HG03175 (cell line): ENCODE data around the gene APCDD1.

Experiments used
- ATAC-seq: cut with Tn5 transposase; IDR thresholded peaks from one replicate; pipeline ENCODE4 v1.9.1; 2021; ENCODE audit warnings: mild to moderate bottlenecking, moderate library complexity; ENCODE audit not compliant: unreplicated experiment

The APCDD1 gene

DNA sequence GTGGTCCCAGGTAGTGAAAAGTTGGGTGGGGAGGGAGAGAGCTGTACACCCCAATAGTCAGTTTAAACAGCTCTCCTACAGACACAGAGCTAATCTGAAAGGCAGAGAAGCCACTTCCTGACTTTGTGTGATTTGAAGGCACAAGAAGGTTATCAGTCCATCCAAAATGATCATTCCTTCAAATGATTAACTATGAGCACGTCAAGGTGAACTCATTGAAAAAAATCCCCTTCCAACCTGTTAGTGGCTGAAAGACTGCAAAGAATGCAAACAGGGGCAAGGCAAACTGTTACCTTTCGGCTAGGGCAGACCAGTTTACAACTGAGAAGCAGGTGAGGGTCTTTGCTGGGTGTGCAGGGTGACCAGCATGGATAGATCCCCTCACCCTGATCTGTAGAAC is 22.8 kb upstream of the APCDD1 start:
- ATAC-seq, result no peak

DNA sequence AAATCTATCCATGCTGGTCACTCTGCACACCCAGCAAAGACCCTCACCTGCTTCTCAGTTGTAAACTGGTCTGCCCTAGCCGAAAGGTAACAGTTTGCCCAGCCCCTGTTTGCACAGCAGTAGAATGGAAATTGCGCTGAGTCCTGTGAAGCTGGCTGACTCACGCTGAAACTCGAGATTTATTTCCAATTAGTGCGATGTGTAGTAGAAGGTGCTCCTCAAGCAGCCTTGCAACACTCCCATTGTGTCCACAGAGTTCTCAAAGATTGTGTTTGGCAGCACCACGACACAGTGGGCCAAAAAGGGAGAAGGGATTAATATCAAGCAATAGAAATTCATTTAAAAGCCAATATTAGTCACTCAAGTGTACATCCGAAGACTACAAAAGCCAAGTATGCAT is 21.7 kb upstream of the APCDD1 start:
- no peak for ATAC-seq

DNA sequence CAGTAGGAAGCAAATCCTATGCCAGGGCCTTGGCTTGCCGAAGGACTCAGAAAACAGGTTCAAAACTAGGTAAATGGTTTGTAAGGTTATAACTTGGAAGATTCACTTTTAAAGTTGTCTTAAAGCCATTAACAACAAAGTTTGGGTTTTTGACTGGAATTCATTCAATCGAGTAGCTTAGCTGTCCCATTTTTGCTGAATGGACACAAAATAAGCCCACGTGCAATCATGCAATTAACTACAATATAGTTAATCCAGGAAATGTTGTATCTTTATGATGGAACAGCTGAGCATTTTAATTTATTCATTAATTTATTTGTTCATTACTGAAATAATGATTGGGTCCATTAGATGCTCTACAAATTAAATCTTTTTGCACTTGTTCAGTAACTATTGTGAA is 18.3 kb upstream of the APCDD1 start:
- ATAC-seq, result no peak

DNA sequence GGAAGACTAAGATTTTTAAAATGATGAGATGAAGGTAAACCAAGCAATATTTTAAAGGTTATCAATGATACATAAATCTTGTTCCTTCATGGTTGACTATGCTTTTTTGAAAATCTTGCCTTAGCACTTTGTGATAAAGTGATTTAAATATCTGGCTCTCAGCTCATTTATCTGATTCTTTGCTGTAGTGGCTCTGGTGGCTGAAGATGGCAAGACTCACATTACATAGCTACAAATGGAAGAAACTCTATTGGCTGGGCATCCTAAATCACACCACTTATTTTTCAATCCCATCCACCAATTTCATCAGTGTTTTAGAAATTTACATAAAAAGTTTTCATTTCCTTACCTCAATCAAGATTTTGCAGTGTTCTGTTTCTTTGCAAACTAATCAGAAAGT is 16.6 kb upstream of the APCDD1 start:
- ATAC-seq, result no peak

DNA sequence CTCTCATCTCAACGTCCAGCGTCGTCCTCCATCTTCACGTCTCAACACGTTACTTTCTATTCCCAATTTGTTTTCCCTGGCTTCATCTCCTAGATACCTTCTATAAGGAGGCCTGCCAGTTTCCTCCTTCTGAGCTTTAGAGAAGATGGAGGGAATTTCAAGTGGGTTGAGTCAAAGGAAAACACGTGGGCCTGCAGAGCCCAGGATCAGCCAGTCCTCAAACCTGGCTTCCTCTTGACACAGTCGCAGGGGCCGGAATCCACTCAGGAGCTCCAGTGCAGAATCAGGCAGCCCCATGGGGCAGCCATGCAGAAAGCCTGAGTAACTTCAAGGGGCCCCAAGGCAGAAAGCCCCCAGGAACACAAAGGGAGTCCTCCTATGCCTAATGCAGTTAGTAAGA is 14.5 kb upstream of the APCDD1 start:
- no peak for ATAC-seq

DNA sequence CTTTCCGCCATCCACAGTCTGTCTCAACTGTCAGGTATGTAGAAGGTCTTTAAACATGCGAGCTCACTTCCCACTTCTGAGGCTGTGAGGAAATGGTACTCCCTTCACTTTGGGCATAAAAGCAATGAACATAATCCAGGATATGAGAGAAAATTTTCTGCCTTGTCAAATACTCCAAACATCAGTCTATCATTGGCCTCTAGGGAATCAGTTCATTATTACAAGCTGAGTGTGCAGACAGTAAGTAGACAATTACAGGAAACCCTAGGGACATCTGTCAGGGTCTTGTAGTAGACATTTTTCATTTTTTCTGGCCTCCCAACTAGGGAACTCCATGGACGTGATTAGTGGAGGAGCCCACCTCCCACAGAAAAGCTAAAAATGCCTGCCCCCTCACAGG is 13.6 kb upstream of the APCDD1 start:
- no peak for ATAC-seq

DNA sequence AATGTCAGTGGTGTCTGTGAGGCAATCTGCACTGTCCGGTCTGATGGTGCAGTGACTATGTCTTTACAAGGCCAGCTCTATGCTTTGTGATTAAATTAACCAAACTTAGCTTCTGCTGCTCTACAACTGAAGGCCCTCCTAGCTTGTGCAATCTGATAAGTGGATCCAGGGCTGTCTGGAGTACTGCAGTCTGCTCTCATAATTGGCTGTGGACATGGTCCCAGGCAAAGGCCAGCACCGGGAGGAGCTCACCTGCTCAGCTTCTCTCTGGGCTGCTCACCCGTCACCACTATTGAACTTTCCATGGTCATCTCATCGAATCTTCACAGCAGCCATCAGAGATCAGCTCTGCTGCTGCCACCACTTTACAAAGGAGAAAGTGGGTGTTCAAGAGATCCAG is 13.0 kb upstream of the APCDD1 start:
- ATAC-seq, result no peak

DNA sequence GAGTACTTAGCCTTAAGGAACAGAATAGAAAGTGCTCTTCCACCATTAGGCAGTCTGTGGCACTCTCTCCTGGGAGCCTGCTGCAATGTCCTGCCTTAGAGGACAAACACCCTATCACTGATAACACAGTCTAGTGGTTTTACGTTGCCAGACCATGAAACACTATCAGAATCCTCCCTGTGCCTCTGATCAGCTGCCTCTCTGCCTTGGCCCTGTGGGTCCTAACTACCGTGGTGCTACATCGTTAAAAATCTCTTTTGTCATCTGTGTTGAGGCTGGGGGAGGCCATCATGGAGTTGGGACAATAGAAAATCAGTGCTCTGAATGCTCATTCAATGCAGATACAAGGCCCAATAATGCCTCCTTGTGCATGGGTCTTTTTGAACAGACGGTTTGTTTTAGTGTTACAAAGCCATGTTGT is 11.9 kb upstream of the APCDD1 start:
- no peak for ATAC-seq

DNA sequence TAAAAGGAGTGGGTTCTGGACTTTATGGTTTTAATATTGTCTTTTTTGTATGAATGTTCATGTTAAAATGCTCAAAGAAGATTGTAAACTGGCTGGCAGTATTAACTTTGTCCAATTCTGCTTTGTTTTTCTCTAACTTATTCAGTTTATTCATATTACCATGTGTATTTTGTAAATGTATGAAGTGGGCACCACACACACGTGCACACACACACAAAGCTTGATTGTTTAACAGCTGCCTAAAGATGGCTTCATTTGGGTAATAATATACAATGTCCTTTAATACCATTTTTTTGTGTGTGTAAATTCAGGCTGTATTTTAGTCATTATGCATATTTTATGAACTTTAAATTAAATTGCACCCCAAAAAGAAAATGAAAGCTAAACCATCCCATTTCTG is 11.4 kb upstream of the APCDD1 start:
- no peak for ATAC-seq

DNA sequence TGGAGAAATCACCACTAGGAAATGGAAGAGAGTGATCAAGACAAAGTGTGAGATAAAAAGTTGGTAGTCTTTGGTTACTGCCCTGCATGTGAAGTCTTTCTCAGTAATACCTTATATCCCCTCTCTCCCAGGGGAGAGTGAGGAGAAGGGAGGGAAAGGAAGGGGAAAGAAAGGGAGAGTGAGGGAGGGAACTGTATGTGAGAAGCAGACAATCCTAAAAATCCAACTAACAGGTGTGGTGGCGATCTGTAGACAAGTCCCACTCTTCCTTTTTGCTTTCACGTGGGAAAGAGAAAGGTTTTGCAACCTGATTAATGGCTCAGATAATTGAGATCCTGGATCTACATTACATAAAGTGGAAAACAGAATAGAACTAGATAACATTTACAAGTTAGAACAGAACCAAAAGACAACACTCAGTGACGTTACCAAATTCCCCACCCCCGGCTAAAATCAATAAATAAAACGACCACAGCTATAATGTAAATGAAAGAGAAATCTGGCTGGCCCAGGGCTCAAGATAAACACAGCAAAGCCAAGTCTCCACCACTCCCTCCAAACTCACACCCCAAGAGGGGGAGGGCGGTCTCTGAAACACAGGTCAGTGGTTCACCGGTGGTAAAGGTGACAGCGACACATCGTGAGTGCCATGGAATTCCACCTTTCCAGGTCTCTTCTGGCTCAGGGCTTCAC is 10.0 kb upstream of the APCDD1 start:
- ATAC-seq, result no peak

DNA sequence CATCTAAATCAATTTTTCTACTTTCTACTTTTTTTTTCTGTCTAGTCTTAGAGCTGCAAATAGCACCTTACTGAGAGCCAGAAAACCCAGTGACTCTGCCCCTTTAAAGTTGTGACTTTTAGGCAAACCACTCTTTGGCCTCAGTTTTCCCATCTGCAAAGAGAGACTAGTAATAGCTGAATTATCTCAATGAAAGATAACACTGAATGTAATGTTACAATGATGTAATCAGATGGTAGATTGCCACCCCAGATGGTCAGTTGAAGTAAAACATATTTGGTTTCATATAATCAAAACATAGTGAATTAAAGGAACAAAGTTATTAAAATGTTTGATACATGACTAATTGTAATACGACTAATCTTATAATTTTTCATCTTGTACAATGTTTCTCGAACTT is 5.0 kb upstream of the APCDD1 start:
- no peak for ATAC-seq

DNA sequence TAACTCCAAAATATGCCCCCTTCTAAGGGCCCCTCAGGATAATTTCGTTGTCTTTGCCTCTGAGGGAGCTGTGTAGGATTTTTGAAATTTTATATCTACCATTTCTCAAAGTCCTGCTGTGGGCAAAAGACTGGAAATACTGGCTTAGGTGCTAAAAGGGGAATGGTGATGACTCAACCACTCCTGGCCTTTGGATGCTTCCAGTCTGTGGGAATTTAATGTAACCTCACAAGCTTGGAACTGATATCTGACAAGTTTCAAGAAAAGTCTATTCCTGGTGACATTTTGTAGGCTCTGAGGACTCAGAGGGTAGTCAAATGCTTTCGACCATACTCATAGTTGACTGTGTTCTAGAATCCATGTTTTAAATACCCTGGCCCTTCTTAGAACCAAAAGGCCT is 3.4 kb upstream of the APCDD1 start:
- ATAC-seq, result no peak

DNA sequence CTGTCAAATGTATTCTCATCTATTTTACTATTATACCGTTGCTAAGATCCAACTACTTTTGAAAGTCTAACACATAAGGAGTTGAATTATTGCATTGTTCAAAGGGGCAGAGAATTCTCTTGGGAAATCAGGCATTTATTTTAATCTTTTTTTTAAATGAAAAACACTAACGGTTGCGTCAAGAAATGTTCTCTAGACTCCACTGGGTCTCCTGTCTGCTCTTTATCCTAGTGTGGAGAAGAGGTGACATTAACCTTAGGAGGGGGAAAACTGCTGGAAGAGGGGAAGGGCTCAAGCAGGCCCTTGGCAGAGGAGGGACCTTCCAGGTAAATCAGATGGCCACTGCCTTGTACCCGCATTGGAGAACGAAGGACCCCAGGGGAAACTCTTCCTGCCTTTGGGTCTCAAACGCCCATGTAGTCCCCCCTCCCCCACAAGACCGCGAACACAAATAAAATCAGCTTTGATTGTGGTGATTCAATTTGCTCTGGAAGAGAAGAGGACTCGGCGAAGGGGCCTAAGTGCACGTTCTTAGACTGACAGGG is 1.1 kb upstream of the APCDD1 start:
- ATAC-seq, result no peak

DNA sequence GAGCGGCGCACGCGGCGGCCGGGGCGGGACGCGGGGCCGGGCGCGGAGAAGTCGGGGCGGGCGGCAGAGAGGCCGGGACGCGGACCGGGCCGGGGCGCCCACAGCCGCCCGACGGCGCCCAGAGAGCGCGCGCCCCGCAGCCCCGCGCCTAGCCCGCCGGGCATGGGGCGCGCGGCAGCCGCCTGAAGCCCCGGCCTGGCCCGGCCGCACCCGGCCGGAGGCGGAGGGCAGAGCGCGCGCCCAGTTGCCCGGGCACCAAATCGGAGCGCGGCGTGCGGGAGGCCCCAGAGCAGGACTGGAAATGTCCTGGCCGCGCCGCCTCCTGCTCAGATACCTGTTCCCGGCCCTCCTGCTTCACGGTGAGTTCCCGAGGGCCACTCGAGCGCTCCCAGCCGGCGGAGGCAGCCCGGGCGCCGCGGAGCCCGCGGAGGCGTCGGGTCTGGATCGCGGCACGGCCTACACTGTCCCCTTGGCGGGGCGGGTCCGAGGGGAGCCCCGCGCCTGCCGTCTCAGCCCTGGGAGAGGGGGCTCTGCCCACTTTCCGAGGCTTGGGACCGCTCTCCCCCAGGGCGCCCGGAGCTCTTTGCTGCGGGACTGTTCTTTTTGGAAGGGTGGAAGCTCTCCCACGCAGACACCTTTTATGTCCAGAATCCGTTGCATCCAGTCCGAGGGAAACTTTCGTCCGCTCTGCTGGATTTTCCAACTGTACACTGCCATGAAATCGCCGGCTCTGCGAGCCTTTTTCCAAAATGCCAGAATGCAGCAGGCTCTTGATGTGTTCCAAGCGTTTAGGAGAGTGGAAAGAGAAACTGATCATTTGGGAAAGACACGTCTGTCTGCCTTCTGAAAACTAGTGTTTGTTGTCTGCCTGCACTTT is 484 bp downstream of the APCDD1 start:
- ATAC-seq, result no peak

DNA sequence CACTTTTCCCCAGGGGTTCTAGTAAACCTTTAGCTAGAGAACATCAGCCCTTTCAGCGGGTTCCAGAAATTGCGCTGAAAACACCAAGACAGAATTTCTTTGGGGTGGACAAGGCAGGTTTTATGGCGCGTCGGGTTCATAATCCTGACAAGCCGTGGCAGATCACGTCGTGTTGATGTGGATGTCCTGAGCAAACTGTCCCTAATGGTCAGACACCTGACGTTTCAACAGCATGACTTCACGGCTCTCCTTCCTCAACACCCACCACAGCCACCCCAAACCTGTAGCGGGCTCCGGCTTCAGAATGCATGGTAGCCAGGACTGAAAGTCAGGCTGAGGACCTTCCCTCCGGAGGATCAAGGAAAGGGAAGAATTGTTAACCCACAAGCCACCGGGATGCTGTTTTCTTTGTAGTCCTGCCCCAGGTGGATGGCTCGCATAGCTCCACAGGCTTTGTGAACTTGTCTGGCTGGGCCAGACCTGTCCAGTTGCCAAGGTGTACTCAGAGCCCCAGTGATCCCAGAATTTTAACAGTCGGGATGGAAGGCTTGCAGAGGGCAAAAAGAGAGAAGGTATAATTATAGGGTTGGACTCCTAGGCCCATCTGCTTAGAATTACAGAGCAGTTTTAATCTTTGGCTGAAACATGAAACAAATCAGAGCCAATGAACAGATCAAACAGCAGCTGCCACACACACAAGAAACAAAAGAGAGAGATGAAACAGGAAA is 1.5 kb downstream of the APCDD1 start:
- ATAC-seq, result no peak

DNA sequence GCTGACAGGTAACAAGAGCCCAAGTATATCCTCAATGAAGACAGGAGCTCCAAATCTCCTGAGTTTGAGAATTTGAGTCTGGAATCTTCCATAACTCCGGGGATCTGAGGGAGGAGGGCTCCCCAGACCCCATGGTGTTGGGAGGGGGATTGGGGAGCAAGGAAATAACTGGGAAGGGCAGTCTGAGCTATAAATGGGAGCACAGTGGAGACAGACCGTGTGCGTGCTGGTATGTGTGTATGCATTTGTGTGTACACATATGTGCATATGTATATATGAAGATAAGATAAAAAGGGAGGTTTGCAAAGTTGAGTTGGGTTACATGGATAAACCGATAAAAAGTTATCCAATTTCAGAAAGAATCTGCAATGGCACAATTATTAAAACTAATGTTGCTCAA is 2.3 kb downstream of the APCDD1 start:
- ATAC-seq, result no peak

DNA sequence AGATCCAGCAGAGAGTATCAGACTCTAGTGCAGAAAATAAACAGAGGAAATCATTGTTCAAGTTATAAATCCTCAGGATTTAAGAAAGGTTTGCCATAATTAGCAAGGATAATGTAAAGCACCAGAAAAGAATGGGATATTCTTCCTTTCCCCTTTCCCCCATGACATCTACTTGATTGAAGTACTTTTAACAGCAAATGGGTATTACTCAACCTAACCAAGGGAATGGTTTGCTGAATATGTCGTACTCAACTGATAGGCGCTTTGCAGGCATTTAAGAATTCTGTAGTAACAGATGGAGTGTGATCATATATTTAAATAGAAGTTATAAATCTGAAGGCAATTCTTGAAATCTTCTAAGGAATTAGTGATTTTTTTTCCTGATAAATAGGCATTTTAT is 2.7 kb downstream of the APCDD1 start:
- no peak for ATAC-seq

DNA sequence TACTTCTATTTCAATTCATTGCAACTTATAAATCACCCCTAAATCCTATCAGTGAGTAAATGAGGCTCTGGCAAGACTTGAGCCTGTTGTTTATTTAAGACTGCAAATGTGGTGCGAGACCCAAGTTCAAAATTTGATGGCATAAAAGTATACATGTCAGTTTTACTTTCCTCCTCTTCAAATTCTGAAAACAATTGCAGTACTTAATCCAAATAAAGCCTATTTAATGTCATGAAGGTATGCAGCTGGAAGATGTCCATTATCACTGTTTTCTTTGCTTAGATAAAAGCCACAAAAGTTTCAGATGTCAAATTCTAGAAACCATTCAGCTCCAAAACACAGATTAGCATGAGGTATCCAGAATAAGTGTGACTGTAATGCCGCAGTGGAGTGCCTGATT is 3.3 kb downstream of the APCDD1 start:
- no peak for ATAC-seq

DNA sequence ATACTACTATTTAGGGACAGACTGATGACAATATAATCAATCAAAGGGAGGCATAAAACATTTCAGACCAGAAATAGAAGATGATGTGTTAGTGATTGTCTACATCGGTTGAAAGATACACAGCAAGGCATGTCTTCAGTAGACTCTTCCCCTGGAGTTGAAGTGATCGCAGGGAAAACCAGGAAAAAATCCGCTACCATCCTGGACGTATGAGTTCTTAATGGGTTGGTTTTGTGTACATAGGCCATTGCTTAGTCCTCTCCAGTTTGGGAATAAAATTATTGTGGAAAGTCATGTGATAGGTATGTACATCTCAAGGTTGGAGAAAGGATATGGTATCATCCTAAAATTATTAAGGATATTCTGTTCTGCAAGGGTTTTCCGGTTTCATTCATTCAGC is 4.3 kb downstream of the APCDD1 start:
- no peak for ATAC-seq

DNA sequence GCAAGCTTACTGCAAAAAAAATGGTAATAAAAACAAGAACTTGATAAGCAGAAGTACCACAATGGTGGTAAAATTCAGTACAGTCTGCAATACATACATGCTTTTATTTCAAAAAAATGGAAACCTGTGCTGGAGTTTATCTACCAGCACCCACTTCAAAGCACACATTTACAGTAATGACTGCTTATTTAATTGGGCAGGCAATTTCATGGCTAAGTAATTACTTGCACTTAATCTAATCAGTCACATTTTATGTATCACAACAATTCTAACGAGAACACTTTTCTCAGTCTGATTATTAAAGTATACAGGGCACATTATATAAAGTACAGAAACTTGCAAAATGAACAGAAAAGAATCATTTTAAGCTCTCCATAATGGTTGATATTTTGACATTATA is 5.2 kb downstream of the APCDD1 start:
- ATAC-seq, result no peak

DNA sequence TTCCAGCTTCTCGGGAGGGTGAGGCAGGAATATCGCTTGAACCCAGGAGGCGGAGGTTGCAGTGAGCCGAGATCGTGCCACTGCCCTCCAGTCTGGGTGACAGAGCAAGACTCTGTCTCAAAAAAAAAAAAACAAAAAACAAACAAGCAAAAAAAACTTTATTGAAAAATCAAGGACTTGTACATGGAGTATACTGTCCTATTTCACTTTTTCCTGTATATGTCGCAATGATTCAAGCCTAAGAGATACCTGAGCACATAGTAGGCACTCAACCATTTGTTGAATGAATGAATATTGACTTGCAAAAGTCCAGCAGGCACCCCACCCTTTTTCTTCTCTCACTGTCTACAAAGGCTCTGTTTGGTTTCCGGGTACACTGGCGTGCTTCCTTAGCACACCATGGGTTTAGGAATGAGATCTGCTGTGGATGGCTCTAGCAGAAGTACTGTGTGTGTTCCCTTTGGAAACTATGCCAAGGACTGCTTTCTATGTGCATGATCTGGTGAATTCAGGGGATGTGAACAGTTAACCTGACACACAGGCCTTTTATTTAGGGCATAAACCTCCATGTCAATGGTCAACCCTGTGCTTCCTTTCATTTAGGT is 6.1 kb downstream of the APCDD1 start:
- ATAC-seq, result no peak
